HG02884 (cell line): ENCODE results near the gene NUDT22.

Source experiments
- ATAC-seq: cut with Tn5 transposase; IDR thresholded peaks from one replicate; pipeline ENCODE4 v1.9.1; 2021; ENCODE audit warnings: mild to moderate bottlenecking, moderate library complexity; ENCODE audit not compliant: unreplicated experiment

NUDT22 gene

DNA sequence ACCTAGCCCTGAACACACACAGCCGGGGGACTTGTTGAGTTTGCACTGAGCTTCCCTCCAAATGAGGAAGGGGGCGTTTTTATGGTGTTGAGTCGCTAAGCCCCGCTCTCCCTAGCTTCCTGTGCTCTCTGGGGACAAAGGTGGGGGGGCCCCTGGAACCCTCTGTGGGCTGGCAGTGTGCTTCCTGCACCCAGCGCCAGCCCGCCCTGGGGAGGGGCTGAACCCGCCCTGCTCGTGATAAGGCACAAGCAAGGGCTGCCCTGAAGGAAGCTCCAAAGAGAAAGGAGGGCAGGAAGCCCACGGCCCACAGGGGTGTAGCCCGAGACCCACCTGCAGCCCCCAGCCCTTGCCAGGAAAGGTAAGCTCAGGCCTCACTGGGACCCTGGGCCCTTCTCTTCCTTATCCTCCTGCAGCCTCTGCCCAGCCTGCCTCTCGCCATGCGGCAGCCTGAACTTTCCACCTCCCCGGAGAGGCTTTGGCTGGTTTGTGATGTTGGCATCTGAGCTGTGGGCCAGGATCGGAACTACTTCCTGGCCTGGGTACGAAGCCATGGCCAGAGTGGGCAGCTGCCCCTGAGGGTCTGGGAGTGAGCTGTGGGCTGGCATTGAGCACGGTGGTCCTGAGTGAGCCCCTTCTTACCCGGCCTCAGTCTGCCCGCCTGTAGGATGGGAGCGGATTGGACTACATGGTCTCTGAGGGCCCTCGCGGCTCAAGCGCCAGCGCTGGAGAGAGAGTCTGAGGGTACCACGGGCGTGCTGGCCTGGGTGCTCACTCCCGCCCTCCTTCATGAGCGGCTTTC, 19.4 kb upstream of the NUDT22 start, which contains the start of gene FERMT3:
FERMT3 (plus strand) TSS at position 265 of the 799 bp plus-strand sequence. CDS start 644 bp downstream, outside the sequence.
- ATAC-seq: no peak

DNA sequence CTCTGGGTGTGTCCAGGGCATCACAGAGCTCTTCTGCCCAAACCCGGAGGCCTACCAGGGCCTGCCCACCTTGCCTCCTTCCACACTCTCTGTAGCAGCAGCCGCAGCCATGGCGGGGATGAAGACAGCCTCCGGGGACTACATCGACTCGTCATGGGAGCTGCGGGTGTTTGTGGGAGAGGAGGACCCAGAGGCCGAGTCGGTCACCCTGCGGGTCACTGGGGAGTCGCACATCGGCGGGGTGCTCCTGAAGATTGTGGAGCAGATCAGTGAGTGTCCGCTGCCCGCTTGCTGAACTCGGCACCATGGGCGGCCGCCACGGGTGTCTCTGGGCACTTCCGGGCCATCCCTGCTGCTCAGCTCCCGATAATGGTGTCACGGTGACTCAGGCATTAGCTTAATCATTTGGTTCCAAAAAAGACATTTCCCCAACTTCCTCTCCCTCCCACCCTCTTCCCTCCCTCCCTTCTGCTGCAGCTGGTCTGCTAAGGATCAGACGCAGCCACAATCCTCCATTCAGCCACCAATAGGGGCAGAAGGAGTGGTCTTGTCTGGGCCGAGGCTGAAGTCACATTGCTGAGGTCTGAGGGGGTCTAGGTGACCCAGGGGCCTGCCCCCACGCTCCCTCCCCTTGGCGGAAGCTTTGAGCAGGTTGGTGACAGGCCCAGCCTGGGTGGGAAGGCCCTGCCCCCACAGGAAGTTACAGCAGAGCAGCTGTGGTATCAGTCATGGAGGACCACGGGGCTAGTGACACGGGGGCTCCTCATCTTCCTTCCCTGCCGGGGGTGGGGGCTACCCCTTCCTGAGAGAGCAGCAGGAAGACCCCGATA, 18.6 kb upstream of the NUDT22 start:
- peak; percentile 40 for ATAC-seq

DNA sequence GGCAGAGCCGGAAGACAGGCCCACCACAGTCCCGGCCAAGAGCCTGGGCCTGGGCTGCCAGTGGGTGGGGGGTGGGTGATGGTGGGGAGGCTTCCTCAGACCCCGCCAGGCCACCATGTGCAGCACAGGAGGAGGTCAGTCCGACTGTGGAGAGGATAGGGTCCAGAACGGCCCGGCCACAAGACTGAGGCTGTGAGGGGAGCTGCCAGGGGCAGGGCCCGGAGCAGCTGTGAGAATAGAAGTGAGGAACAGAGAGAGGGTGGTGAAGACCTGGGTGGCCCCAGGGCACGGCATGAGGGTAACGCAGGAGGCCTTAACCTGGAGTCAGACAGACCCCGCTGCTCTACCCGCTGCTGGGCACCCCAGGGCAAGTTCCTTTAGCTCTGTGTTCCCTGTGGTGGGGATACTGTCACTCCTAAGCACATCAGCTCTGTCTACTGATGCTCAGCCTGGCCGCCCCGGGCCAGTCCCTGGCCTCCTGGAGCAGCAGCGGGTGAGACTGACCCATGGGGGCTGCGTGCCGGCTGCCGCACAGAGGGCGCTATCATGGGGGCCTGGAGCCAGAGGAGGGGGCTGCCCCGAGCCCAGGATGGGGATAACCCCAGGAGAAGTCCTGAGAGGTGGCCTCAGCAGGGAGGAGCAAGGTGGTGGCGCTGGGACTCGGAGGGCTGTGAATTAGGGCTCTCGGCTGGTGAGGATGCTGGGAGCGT, 17.8 kb upstream of the NUDT22 start:
- no peak for ATAC-seq

DNA sequence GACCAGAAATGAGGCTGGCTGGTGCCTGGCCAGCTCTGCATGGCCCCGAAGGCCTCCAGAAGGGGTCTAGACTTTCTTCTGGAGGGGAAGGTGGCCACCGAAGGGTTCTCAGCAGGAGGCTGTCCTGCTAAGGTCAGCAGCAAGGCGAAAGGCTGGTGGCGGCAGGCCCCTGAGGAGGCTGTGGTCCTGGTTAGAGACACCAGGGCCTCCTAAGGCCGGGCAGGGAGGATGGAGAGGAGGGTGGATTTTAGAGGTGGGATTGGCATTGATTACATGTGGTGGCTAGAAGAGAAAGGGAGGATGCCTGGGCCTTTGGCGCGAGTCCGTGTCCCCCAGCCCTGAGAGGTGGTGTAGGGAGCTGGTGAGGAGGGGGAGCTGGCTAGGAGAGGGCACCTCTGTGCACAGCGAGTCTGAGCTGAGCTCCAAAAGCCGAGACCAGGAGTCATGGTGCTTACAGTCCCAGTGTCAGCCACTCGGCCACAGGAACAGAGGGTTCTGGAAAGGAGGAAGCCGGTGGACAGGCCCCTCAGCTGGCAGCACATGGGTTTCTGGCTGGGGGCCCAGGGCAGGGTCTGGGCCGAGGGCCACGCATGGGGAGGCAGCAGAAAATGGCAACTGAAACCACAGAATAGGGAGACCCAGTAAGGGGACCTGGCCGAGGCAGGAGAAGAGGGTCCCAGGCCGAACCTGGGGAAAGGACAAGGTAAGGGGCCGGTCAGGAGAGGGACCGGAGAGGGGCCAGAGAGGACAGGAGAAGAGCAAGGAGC, 17.1 kb upstream of the NUDT22 start:
- ATAC-seq: no peak

DNA sequence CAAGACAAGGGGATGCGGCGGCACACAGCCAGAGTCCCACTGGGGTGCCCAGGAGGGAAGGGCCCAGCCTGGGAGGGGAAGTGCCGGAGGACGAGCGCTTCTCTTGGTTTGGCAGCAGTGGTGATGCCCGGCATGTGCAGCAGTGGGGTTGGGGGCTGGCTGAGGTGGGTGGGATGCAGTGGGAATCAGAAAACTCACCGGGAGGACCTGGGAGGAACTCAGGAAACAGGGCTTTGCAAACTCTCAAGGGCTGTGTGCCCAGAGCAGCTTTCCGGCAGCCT, 16.6 kb upstream of the NUDT22 start:
- ATAC-seq: no peak

DNA sequence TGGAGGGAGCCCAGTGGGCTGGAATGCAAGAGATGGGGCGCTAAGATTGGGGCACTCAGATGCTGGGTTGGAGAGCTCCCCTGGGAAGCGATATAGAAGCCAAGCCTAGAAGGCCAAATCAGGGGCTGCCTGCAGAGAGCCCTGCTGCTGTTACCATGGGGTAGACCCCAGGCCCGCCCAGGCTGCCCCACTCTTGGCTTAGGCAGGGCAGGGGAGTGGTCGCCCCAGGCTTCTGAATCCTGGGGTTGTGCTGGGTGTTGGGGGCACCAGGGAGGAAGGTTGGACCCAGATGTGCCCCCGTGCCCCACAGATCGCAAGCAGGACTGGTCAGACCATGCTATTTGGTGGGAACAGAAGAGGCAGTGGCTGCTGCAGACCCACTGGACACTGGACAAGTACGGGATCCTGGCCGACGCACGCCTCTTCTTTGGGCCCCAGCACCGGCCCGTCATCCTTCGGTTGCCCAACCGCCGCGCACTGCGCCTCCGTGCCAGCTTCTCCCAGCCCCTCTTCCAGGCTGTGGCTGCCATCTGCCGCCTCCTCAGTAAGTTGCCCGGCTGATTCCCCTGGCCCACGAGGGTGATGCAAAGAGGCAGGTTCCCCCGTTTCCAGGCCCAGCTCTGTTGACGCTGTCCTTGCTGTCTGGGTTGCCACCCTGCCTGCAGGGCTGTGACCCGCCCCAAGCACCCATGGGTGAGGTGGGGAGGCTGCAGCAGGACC, 15.6 kb upstream of the NUDT22 start:
- no peak for ATAC-seq

DNA sequence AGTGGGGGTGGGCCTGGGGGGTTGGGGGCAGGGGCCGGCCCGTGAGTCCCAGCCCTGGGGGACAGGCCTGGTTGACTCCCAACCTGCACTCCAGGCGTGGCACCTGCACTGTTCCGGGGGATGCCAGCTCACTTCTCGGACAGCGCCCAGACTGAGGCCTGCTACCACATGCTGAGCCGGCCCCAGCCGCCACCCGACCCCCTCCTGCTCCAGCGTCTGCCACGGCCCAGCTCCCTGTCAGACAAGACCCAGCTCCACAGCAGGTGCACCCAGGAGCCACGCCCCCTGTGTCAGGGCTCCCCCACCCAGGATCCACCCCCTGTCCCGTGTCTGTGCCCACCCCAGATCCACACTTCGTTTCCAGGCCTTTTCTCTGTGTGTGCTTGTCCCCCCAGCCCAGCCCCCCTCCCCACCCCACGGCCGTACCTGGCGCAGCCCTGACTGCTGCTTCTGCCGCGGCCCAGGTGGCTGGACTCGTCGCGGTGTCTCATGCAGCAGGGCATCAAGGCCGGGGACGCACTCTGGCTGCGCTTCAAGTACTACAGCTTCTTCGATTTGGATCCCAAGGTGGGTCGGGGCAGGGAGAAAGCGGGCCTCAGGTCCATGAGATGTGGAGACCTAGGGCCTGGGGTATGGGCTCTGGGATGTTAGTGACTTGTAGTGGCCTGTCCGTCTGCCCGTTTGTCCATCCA, 14.7 kb upstream of the NUDT22 start:
- no peak for ATAC-seq

DNA sequence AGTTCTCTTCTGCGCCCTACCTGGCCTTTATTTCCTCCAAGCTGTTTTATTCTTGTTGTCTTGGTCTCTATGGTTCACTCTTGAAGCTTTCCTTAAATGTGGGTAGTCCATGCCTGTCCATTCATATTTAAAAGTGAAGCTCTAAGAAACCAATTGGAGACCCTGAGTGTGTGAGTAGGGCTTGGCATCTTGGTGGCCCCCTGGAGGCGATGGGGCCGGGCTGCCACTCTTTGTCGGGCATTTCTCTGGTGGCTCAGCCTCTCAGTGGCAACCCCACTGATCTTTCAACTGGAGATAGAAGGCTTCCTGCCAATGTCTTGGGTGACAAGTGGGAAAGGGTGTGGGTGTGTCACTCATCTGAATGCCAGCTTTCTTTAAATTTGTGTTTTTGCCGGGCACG, 9.2 kb upstream of the NUDT22 start:
- ATAC-seq: no peak

DNA sequence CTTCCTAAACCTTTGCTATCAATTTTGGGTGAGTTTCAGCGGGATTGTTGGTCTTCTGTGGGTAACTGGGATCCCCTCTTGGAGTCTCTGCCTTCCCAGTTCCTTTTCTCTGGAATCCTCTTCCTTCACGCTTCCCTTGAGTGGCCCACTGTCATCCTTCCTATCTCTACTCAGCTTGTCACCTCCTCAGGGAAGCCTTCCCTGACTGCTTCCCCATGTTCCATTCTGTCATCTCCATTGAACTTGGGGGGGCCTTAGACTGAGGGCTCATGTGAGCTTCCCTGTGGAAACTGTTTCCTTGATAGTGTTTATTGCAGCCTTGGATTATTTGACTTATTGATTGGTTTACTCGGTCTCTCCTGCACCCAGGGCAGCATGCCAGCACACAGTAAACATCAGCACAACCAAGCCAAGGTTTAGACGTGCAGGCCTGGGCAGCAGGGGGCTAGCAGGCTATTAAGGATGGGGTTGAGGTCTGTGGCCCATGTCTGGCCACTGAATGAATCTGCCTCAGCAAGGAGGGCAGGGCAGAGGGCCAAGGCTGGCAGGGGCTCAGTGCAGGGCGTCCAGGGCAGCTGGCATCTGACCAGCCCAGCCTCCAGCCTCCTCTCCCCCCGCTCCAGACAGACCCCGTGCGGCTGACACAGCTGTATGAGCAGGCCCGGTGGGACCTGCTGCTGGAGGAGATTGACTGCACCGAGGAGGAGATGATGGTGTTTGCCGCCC, 7.3 kb upstream of the NUDT22 start:
- no peak for ATAC-seq

DNA sequence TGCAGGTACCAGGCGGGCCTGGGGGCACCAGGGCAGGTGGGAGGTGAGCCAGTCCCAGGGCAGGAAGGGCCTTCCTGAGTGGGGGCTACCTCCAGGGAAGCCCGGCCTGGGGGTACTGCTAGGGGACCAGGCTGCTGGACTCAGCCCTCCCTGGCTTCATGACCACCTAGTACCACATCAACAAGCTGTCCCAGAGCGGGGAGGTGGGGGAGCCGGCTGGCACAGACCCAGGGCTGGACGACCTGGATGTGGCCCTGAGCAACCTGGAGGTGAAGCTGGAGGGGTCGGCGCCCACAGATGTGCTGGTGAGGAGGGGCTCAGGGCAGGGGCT, 6.8 kb upstream of the NUDT22 start:
- ATAC-seq: no peak

DNA sequence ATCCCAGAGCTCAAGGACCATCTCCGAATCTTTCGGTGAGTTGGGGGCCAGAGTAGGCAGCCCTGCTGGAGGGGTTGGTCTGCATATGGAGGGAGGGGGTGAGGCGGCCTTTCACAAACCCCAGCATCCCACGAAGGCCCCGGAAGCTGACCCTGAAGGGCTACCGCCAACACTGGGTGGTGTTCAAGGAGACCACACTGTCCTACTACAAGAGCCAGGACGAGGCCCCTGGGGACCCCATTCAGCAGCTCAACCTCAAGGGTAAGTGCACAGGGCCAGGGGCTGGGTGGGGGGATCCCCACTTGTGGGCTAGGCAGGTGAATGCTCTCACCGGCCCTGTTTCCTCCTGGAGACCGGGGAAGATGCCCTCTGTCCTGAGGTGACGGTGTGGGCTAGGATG, 6.3 kb upstream of the NUDT22 start:
- ATAC-seq: no peak

DNA sequence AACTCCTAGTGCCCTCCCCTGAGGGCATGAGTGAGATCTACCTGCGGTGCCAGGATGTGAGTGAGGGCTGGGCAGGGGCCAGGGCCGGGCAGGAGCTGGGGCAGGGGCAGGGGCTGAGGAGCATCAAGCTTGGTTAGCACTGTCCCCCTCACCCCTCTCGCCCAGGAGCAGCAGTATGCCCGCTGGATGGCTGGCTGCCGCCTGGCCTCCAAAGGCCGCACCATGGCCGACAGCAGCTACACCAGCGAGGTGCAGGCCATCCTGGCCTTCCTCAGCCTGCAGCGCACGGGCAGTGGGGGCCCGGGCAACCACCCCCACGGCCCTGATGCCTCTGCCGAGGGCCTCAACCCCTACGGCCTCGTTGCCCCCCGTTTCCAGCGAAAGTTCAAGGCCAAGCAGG, 5.8 kb upstream of the NUDT22 start:
- ATAC-seq: no peak

DNA sequence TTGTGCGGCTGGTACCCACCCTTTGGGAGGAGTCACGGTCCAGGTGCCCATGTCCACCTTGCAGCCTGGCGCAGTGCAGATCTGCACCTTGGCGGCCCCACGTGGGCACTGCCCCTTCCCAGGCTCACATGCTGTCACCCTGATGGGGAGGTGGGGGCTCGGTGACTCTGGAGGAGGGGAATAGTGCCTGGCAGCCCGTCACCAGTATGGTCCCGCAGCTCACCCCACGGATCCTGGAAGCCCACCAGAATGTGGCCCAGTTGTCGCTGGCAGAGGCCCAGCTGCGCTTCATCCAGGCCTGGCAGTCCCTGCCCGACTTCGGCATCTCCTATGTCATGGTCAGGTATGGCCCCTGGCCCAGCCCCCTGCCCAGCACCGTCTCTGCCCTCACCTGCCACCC, 5.3 kb upstream of the NUDT22 start:
- no peak for ATAC-seq

DNA sequence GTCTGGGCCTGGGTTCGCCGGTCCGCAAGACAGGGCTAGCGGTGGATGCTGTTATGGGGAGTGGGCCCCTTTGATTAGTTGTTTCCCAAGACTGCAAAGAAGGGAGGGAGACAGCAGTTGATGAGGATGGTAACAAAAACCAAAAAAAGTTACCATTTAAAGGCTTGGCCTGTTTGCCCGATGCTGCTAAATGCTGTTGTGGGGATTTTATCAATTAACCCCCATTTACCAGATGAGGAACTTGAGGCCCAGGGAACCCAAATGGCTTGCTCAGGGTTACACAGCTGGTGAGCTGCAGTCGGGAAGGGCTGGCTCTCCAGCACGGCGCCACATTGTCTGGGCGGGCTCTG, 3.4 kb upstream of the NUDT22 start:
- no peak for ATAC-seq

DNA sequence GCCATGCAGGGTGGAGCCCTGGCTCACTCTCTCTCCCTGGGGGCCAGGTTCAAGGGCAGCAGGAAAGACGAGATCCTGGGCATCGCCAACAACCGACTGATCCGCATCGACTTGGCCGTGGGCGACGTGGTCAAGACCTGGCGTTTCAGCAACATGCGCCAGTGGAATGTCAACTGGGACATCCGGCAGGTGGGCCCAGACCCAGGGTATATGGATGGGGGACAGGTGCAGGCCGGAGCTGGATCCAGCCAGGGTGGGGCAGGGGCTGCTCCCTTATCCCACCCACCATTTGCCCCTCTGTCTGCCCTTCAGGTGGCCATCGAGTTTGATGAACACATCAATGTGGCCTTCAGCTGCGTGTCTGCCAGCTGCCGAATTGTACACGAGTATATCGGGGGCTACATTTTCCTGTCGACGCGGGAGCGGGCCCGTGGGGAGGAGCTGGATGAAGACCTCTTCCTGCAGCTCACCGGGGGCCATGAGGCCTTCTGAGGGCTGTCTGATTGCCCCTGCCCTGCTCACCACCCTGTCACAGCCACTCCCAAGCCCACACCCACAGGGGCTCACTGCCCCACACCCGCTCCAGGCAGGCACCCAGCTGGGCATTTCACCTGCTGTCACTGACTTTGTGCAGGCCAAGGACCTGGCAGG, 2.9 kb upstream of the NUDT22 start:
- ATAC-seq: no peak

DNA sequence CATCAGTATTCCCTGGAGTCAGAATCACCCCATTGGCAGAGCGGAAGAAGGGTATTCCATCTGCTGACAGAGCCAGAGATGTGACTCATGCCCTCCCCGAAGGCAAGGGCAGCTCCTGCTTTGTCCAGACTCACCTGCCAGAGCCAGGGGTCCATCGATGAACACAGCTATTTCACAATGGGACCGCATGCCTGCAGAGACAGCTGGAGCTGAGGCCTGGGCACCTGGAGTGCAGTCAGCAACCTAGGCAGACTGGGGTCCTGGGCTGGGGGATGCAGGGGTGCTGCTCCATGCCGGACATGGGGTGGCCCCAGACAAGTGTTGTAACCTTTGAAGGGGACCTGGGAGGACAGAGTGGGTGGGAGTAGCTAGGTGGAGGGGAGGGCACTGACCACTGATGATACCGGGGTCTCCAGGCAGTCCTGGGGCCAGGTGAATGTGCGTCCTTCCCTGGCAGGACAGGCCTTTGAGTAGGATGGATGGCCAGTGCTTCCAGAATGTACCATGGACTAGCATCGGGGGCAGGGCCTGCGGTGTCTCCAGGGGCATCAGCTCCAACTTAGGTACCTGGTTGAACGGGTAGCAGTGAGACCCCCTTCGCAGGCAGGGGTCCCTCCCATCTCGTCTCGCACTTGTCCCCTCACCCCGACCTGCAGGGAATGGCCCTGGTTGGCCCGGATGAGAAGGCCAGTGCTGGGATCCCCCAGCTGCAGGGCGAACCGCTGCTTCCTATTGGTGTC, 1.8 kb upstream of the NUDT22 start:
- ATAC-seq: no peak

DNA sequence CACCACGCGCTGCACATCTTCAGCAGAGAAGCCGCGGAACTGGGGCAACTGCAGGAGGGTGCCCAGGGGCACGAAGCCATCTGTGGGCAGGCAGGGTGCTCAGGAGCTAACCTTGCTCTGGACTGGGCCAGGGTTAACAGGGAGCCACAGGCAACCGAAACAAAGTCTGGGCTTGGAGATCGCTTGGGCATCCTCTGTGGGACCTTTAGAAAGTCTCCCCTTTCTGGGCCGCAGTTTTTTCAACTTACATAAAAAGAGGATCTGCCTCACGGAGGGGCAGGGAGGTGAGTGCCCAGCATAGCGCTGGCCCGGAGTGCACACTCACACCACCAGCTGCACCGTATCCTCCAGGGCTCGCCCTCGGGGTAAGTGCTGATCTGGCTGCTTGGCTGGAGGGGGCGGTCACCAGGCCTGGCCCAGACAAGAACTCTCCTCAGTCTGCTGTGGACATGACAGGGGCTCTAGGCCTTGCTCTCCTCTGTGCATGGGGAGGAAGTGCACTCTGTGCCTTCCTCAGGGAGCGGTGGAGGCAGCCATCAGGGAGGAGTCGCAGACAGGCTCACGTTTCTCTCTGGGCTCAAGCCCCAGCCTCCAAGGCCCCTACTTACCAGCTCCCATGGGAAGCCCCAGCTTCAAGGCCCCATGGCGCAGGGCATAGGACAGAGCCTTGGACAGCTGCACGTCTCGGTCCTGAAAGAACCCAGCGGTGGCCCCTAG, 1.0 kb upstream of the NUDT22 start:
- ATAC-seq: no peak
